Muscle of arm (tissue), 12 donors: ENCODE results near the gene GP2. TPM values are rescaled to one million over a fixed set of nuclear protein-coding genes. Genes with fewer than 3 reads are reported as not detected.

Experiments
- polyA plus RNA-seq, 12 donors: library from polyadenylated mRNA; unstranded; fragments of 120-200 nt; gene quantifications; one replicate each; pipeline ENCODE4 v1.2.1, GENCODE V29; 2013; ENCODE audit not compliant: insufficient read length in 12 of 12

Gene GP2
- polyA plus RNA-seq, 12 donors: not detected

Other genes starting within 250 kb of the GP2 start
- under 1 TPM in 4 of 12 donors, not detected in 8; 0.19 to 0.64 (median 0.41) TPM for gene UMOD, start 25.2 kb upstream of the GP2 start, polyA plus RNA-seq
- gene PDILT, start 77.2 kb upstream of the GP2 start, polyA plus RNA-seq: not detected
- gene ACSM5, start 82.0 kb upstream of the GP2 start, polyA plus RNA-seq: 1 to 10 TPM in 1 of 12 donors, under 1 TPM in 8, not detected in 3; 0.11 to 1.9 (median 0.33) TPM
- gene ACSM2A, start 124.0 kb upstream of the GP2 start, polyA plus RNA-seq: 1 to 10 TPM in 1 of 12 donors, under 1 TPM in 8, not detected in 3; 0.15 to 1.4 (median 0.42) TPM
- gene ACSM2B, start 248.9 kb upstream of the GP2 start, polyA plus RNA-seq: 1 to 10 TPM in 1 of 12 donors, under 1 TPM in 8, not detected in 3; 0.32 to 1.2 (median 0.61) TPM